HepG2 (cell line): ENCODE results near the gene KRTAP3-3. TPM values are rescaled to one million over a fixed set of nuclear protein-coding genes. Genes with fewer than 3 reads are reported as not detected.

ENCODE experiments used
- FOXP1 ChIP-seq, 2 experiments: fragments of 450-650 bp in 1 of 2; IDR thresholded peaks; 2 replicates each; pipeline ENCODE4 v1.6.1; 2017 to 2018; ENCODE audit warnings: antibody characterized with exemption in 1 of 2
- HMGA1 ChIP-seq: sonication (generic); formaldehyde crosslinking; conservative IDR thresholded peaks from 2 replicates; pipeline ENCODE4 v1.4.0; 2020; ENCODE audit warnings: missing genetic modification reagents
- KDM1A ChIP-seq: IDR thresholded peaks from 2 replicates; pipeline ENCODE4 v1.6.1; 2016; ENCODE audit warnings: missing compliant biosample characterization
- SIN3B ChIP-seq: fragments of 150-350 bp; IDR thresholded peaks from 2 replicates; pipeline ENCODE4 v1.6.1; 2014; ENCODE audit warnings: low read length
- ZNF567 ChIP-seq: sonication (generic); formaldehyde crosslinking; IDR thresholded peaks from 2 replicates; pipeline ENCODE4 v1.8.1; 2023; ENCODE audit warnings: mild to moderate bottlenecking, missing genetic modification reagents, borderline replicate concordance
- ZNF569 ChIP-seq: sonication (generic); formaldehyde crosslinking; IDR thresholded peaks from 2 replicates; pipeline ENCODE4 v1.5.0; 2020; ENCODE audit warnings: mild to moderate bottlenecking, missing genetic modification reagents, moderate library complexity, borderline replicate concordance
- polyA plus RNA-seq, 8 experiments: library from polyadenylated mRNA; depleted of rRNA in 3 of 8; stranded (reverse) in 7 of 8; unstranded in 1 of 8; fragments of >200 nt; fragmentation: Illumina TruSeq in 4 of 8; extraction: Trizol in 4 of 8; gene quantifications; 2 replicates each; pipeline versions ENCODE4 v1.2.1 to v1.2.3, GENCODE V29; 2011 to 2016; ENCODE audit warnings: low read depth in 4 of 8, missing spikeins in 1 of 8, mixed read lengths in 1 of 8; ENCODE audit not compliant: insufficient read depth in 1 of 8
- total RNA-seq, 5 experiments: library from RNA; depleted of rRNA; stranded (reverse); fragments of >200 nt; fragmentation: Illumina TruSeq; extraction: Trizol; gene quantifications; 2 replicates each; pipeline ENCODE4 v1.2.3, GENCODE V29; 2016; ENCODE audit warnings: low read depth in 1 of 5
- TF ChIP-seq, protein P1 (sequence below), 2 experiments: sonication (generic) in 1 of 2; formaldehyde crosslinking in 1 of 2; IDR thresholded peaks; 2 replicates each; pipeline versions ENCODE4 v1.4.0 to v1.6.1; 2016 to 2020; ENCODE audit warnings: borderline replicate concordance in 1 of 2, low read depth in 1 of 2, mild to moderate bottlenecking in 1 of 2, missing genetic modification reagents in 1 of 2
- TF ChIP-seq, protein P2 (sequence below): sonication (generic); formaldehyde crosslinking; conservative IDR thresholded peaks from 2 replicates; pipeline ENCODE4 v1.4.0; 2020; ENCODE audit warnings: missing genetic modification reagents
- TF ChIP-seq, protein P3 (sequence below): sonication (generic); formaldehyde crosslinking; IDR thresholded peaks from 2 replicates; pipeline ENCODE4 v1.5.1; 2020; ENCODE audit warnings: mild to moderate bottlenecking, missing genetic modification reagents, borderline replicate concordance
- TF ChIP-seq, protein P4 (sequence below): IDR thresholded peaks from 2 replicates; pipeline ENCODE4 v1.6.1; 2016; ENCODE audit warnings: low read depth, missing genetic modification reagents, missing compliant biosample characterization

The KRTAP3-3 gene
- total and polyA plus RNA-seq, 2 of the 13 experiments (the other 11 are each of a cell fraction or from before 2014, with no cell fraction given), result not detected

DNA sequence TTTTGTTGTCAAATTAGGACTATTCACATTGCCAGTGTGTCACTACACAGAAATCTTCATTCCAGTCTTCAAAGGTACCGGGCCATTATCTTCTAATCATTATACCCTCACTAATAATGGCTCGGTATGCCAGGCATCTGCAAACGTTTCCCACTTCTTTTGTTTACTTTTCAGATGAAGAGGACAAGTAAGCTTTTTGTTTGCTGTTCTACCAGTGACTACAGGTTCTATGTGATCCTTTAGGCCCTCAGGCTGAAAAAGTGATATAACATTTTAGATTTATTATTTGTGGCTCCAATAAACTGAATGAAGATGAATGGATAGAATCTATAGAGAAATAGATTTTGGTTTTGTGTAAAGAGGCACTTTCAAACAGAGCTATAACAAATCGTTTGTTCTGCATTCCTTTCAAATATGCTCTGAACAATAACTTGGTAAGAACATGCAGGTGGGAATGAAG is 15.4 kb upstream of the KRTAP3-3 start (continued):
- TF ChIP-seq, protein P1, sequence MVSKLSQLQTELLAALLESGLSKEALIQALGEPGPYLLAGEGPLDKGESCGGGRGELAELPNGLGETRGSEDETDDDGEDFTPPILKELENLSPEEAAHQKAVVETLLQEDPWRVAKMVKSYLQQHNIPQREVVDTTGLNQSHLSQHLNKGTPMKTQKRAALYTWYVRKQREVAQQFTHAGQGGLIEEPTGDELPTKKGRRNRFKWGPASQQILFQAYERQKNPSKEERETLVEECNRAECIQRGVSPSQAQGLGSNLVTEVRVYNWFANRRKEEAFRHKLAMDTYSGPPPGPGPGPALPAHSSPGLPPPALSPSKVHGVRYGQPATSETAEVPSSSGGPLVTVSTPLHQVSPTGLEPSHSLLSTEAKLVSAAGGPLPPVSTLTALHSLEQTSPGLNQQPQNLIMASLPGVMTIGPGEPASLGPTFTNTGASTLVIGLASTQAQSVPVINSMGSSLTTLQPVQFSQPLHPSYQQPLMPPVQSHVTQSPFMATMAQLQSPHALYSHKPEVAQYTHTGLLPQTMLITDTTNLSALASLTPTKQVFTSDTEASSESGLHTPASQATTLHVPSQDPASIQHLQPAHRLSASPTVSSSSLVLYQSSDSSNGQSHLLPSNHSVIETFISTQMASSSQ (IDR thresholded peaks at IDR 0.05; ENCODE audit: low read depth), result peak; percentile 72; the same call in 1 of the 2 replicates
- TF ChIP-seq, protein P1 (CRISPR knock-in tag; IDR thresholded peaks at IDR 0.05; ENCODE audit: borderline replicate concordance), result peak; percentile 42; the same call in 1 of the 2 replicates
- TF ChIP-seq, protein P2, sequence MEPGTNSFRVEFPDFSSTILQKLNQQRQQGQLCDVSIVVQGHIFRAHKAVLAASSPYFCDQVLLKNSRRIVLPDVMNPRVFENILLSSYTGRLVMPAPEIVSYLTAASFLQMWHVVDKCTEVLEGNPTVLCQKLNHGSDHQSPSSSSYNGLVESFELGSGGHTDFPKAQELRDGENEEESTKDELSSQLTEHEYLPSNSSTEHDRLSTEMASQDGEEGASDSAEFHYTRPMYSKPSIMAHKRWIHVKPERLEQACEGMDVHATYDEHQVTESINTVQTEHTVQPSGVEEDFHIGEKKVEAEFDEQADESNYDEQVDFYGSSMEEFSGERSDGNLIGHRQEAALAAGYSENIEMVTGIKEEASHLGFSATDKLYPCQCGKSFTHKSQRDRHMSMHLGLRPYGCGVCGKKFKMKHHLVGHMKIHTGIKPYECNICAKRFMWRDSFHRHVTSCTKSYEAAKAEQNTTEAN, result 0 out of 2 replicates have a peak, but pooled peaks have one; percentile 43
- TF ChIP-seq, protein P3, sequence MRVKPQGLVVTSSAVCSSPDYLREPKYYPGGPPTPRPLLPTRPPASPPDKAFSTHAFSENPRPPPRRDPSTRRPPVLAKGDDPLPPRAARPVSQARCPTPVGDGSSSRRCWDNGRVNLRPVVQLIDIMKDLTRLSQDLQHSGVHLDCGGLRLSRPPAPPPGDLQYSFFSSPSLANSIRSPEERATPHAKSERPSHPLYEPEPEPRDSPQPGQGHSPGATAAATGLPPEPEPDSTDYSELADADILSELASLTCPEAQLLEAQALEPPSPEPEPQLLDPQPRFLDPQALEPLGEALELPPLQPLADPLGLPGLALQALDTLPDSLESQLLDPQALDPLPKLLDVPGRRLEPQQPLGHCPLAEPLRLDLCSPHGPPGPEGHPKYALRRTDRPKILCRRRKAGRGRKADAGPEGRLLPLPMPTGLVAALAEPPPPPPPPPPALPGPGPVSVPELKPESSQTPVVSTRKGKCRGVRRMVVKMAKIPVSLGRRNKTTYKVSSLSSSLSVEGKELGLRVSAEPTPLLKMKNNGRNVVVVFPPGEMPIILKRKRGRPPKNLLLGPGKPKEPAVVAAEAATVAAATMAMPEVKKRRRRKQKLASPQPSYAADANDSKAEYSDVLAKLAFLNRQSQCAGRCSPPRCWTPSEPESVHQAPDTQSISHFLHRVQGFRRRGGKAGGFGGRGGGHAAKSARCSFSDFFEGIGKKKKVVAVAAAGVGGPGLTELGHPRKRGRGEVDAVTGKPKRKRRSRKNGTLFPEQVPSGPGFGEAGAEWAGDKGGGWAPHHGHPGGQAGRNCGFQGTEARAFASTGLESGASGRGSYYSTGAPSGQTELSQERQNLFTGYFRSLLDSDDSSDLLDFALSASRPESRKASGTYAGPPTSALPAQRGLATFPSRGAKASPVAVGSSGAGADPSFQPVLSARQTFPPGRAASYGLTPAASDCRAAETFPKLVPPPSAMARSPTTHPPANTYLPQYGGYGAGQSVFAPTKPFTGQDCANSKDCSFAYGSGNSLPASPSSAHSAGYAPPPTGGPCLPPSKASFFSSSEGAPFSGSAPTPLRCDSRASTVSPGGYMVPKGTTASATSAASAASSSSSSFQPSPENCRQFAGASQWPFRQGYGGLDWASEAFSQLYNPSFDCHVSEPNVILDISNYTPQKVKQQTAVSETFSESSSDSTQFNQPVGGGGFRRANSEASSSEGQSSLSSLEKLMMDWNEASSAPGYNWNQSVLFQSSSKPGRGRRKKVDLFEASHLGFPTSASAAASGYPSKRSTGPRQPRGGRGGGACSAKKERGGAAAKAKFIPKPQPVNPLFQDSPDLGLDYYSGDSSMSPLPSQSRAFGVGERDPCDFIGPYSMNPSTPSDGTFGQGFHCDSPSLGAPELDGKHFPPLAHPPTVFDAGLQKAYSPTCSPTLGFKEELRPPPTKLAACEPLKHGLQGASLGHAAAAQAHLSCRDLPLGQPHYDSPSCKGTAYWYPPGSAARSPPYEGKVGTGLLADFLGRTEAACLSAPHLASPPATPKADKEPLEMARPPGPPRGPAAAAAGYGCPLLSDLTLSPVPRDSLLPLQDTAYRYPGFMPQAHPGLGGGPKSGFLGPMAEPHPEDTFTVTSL (CRISPR knock-in tag), result peak; percentile 91; the same call in 1 of the 2 replicates
- TF ChIP-seq FOXP1 (IDR thresholded peaks at IDR 0.05) (peak; percentile 85), FOXP1 (CRISPR knock-in tag; IDR thresholded peaks at IDR 0.05) (peak; percentile 90), ZNF569 (CRISPR knock-in tag) (0 out of 2 replicates have a peak, but pooled peaks have one; percentile 62), HMGA1 (CRISPR knock-in tag) (no peak), KDM1A (CRISPR knock-in tag) (0 out of 2 replicates have a peak, but pooled peaks have one; percentile 36), ZNF567 (CRISPR knock-in tag) (no peak), SIN3B (0 out of 2 replicates have a peak, but pooled peaks have one; percentile 43)
- TF ChIP-seq, protein P4, sequence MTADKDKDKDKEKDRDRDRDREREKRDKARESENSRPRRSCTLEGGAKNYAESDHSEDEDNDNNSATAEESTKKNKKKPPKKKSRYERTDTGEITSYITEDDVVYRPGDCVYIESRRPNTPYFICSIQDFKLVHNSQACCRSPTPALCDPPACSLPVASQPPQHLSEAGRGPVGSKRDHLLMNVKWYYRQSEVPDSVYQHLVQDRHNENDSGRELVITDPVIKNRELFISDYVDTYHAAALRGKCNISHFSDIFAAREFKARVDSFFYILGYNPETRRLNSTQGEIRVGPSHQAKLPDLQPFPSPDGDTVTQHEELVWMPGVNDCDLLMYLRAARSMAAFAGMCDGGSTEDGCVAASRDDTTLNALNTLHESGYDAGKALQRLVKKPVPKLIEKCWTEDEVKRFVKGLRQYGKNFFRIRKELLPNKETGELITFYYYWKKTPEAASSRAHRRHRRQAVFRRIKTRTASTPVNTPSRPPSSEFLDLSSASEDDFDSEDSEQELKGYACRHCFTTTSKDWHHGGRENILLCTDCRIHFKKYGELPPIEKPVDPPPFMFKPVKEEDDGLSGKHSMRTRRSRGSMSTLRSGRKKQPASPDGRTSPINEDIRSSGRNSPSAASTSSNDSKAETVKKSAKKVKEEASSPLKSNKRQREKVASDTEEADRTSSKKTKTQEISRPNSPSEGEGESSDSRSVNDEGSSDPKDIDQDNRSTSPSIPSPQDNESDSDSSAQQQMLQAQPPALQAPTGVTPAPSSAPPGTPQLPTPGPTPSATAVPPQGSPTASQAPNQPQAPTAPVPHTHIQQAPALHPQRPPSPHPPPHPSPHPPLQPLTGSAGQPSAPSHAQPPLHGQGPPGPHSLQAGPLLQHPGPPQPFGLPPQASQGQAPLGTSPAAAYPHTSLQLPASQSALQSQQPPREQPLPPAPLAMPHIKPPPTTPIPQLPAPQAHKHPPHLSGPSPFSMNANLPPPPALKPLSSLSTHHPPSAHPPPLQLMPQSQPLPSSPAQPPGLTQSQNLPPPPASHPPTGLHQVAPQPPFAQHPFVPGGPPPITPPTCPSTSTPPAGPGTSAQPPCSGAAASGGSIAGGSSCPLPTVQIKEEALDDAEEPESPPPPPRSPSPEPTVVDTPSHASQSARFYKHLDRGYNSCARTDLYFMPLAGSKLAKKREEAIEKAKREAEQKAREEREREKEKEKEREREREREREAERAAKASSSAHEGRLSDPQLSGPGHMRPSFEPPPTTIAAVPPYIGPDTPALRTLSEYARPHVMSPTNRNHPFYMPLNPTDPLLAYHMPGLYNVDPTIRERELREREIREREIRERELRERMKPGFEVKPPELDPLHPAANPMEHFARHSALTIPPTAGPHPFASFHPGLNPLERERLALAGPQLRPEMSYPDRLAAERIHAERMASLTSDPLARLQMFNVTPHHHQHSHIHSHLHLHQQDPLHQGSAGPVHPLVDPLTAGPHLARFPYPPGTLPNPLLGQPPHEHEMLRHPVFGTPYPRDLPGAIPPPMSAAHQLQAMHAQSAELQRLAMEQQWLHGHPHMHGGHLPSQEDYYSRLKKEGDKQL (CRISPR knock-in tag), result peak; percentile 74; the same call in 1 of the 2 replicates
